ENCODE measurements around the gene DRG2. TPM values are rescaled to one million over a fixed set of nuclear protein-coding genes. Genes with fewer than 3 reads are reported as not detected.

The DRG2 gene
- total and polyA plus RNA-seq, 10 of the 15 experiments (the other 5 are each of a cell fraction or from before 2014, with no cell fraction given): 9.1 to 64.8 (median 45.7) TPM

- in situ Hi-C loops (cut with MboI) (no loop called here), intact Hi-C loops (cut with micrococcal nuclease; ENCODE audit: unreplicated experiment) (no loop called here)
- no peaks in the 10 kb centered on the region for H3K79me2 ChIP-seq (ENCODE audit: control insufficient read depth, insufficient read depth, low read length)
- ChIA-PET SMC1A (ENCODE audit: uncharacterized antibody, unreplicated experiment) (no interaction called here), CTCF (no interaction called here), RAD21 (ENCODE audit: unreplicated experiment) (no interaction called here), POLR2A (no interaction called here)
- ATAC-seq: no peak
- DNase-seq (ENCODE audit: low read depth, low spot score): no peak
- H3K9ac ChIP-seq (ENCODE audit: control insufficient read depth, insufficient read depth, low read length): no peak overlapping the region
- BruUV-seq (replicated peaks): no TSS peak
- H2AFZ ChIP-seq (ENCODE audit: control insufficient read depth, low read depth, low read length): no peak overlapping the region
- no peaks in the 10 kb centered on the region for H3K27me3 ChIP-seq (replicated peaks in 1 of 2; ENCODE audit: control insufficient read depth in 2 of 2, insufficient read depth in 2 of 2, low read length in 1 of 2)
- H3K9me3 ChIP-seq (replicated peaks; ENCODE audit: control insufficient read depth, insufficient read depth, low read length): no peaks in the 10 kb centered on the region
- no peak overlapping the region for H3K27ac ChIP-seq (ENCODE audit: control insufficient read depth, insufficient read depth)
- H4K20me1 ChIP-seq (ENCODE audit: control insufficient read depth, insufficient read depth): no peaks in the 10 kb centered on the region
- H3K4me2 ChIP-seq (ENCODE audit: control insufficient read depth, insufficient read depth): no peak overlapping the region
- no peak for FAIRE-seq
- no peak overlapping the region for H3K4me3 ChIP-seq
- peaks cover 11 to 15% of the 10 kb centered on the region in 2 experiments for H3K36me3 ChIP-seq (ENCODE audit: control insufficient read depth in 2 of 2, insufficient read depth in 2 of 2, low read length in 1 of 2)
- WGBS (ENCODE audit: insufficient coverage, insufficient replicate concordance, low lambda C conversion rate, missing lambda C conversion rate): 85% methylated on average over 10 of the region's 10 CpGs
- no peaks in the 10 kb centered on the region for H3K4me1 ChIP-seq (ENCODE audit: control insufficient read depth, insufficient read depth, low read length)
- TF ChIP-seq MTA3 (IDR thresholded peaks at IDR 0.05; ENCODE audit: borderline replicate concordance, low read length) (no peak), IRF5 (IDR thresholded peaks at IDR 0.05; ENCODE audit: borderline replicate concordance) (no peak), ZNF687 (IDR thresholded peaks at IDR 0.05) (no peak), STAT3 (IDR thresholded peaks at IDR 0.05; ENCODE audit: low read depth, low read length) (no peak)
Measured at GRCh38 chr17:18100616-18101015, 12.9 kb downstream of the DRG2 start.
